ENCODE measurements around the gene GTF3C2.

Gene GTF3C2

GRCh38 chr2:27297195-27297594 lies 59.4 kb downstream of the GTF3C2 start:
- no peak for DNase-seq (ENCODE audit: low read depth)

DNA sequence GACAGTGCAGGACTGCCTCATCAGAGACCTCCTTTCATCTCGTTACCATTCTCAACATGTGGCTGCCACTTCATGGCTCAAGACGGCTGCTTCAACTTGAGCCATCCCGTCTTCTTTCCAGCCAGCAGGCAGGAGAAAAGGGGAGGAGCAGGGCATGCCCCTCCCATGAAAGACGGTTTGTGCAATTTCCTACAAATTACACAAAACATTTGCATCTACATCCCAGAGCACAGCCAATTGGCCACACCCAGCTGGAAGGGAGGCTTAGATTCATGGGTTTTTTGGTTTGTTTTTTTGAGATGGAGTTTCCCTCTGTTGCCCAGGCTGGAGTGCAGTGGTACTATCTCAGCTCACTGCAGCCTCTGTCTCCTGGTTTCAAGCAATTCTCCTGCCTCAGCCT lies 60.1 kb downstream of the GTF3C2 start:
- DNase-seq (ENCODE audit: low read depth): no peak

DNA sequence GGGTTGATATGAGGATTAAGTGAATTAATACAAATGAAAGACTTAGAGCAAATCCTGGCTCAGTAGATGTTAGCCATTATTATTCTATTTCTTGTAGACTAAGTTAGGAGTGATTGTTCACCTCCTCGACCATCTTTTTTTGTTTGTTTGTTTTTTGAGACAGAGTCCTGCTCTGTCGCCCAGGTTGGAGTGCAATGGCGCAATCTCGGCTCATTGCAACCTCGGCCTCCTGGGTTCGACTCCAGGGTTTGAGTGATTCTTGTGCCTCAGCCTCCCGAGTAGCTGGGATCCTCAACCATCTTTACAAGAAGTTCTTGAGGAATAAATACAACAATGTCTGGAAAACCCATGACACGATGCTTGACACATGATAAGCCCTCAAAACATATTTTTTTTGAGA lies 61.6 kb downstream of the GTF3C2 start:
- DNase-seq (ENCODE audit: low read depth): no peak

DNA sequence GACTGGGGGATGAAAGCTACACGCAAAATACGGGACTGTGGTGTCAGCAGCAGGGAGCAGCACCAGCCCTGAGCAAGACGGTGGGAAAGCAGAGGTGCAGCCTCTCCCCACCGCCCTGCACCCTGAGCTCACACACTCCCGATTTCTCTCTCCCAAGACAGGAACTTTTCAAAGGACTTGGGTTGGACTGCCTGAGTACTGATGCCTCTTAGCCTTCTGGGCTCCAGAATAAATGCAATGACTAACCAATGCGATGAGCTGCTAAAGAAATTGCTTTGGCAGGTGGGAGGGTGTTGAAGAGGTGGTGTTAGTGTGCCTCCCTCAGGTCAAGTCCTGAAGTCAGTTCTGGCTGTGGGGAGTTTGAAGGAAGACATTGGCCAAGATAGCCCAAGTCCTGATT lies 64.7 kb downstream of the GTF3C2 start:
- no peak for DNase-seq (ENCODE audit: low read depth)

DNA sequence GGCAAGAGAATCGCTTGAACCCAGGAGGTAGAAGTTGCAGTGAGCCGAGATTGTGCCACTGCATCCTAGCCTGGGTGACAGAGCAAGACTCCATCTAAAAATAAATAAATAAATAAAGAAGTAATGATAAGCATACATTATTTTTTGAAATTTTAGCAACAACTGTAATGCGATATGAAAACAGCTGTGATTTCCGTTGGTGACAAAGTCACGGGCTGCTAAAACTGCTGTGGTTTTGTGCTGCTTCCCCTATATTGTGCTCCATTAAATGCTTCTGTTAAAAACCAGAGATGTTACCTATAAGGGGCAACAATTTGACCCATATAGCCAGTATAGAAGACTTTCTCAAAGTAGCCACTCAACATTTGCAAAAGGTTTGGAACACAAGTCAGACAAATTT lies 66.0 kb downstream of the GTF3C2 start:
- no peak for DNase-seq (ENCODE audit: low read depth)

GRCh38 chr2:27288610-27289009 lies 68.0 kb downstream of the GTF3C2 start:
- DNase-seq (ENCODE audit: low read depth): no peak

DNA sequence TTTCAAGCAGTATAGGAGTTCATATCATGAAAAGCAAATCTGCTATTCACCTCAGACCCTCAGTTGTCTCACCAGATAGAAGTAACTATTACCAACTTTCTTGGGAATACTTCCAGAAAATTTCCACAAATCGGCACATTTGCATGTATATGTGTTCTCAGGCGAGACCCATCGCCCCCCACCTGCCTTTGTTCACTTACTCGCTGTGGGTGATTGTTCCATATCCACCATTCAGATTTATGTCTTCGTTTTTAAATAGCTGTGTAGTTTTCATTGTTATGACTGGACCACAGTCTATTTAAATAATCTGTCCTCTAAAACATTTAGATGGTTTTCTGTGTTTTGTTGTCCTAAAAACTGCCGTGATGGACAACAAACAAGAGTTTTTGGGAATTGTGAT lies 71.1 kb downstream of the GTF3C2 start:
- DNase-seq (ENCODE audit: low read depth): no peak

GRCh38 chr2:27284996-27285395 lies 71.6 kb downstream of the GTF3C2 start:
- no peak for DNase-seq (ENCODE audit: low read depth)

DNA sequence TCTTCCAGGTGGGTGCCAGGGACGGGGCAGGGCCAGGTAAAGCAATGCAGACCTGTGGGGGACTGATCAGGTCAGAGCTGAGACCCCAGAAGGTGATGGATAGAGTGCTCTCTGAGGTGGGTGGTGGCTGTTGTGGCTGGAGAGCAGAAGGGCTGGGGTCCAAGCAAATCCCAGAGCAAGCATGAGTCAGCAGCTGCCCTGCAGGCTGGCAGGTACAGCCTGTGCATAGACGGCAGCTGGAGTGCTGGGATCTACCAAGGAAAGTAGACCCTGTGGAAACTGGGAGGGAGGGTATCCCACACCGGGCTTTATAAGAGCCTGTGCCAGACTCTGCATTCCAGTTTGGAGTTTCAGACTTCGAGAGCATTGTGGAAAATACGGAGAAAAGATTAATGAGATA lies 73.7 kb downstream of the GTF3C2 start:
- no peak for DNase-seq (ENCODE audit: low read depth)

DNA sequence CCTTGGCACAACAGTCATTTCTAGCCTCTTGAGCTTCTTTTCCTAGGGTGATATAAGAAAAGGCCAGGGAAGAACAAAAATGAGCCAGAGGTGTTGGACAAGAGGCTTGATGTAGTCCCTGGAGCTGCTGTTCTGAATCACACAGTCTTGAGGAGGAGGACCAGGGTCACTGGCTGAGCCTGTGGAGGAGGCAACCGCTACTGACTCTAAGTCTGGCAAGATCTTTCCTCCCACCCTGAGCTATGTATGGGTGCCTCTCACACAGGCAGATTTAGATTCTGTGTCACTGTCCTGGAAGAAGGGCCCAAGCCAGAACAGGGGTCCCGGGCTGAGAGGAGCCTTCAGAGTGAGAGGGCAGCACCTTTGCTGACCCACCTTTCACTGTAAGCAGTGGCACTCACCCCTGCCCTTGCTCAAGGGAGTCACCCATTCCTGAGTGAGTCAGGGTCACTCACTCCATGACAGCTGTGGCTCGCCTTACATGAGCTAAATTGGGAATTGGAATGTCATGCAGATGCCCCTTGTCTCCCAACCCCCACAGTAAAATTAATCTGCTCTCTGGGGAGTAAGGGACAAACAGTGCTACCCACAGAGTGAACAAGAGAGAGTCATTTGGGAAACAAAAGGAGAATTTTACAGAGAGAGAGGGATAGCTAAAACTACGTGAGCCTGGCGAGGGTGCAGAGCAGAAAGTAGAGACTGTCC lies 74.6 kb downstream of the GTF3C2 start, which contains the start of gene TRIM54:
Gene TRIM54 (plus strand): TSS at position 575 of the 705 bp plus-strand sequence. CDS start 303 bp downstream, outside the sequence.
- DNase-seq (ENCODE audit: low read depth): no peak

DNA sequence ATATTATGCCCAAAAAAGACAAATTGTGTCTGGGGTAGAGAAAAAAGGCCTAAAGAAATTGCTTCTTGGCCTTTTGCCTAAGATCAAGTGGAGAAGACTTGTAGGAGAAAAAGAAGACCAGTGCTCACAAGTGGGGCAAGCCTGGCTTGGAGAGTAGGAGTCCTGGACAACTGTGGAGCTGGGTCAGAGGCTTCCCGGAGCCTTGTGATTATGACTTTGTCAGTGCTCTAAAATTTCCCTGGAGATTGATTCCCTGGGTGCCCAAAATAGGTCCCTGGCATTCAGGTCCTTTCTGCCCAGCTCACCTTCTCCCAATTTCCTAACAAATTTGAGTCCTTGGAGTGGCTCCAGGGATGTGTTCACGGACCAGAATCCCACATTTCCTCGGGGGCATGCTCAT lies 75.1 kb downstream of the GTF3C2 start:
- no peak for DNase-seq (ENCODE audit: low read depth)

- DNase-seq (ENCODE audit: low read depth): no peak
These were observed 75.7 kb downstream of the GTF3C2 start for GRCh38 chr2:27280826-27281225.

GRCh38 chr2:27278010-27278409 lies 78.6 kb downstream of the GTF3C2 start:
- no peak for DNase-seq (ENCODE audit: low read depth)

Measured in non-pigmented ciliary epithelial cell (primary cell).